Daoy (cell line): ENCODE measurements around the gene NAB1. TPM values are rescaled to one million over a fixed set of nuclear protein-coding genes. Genes with fewer than 3 reads are reported as not detected.
"Not testable (repeated sequence)": the region's sequence is repeated elsewhere in the genome, so short reads cannot be mapped to it uniquely, and the experiment has no call there.

ENCODE experiments used
- DNase-seq: peaks from one replicate; pipeline ENCODE4 v3.0.0-alpha.2; 2015; ENCODE audit warnings: low read depth
- total RNA-seq: library from RNA; depleted of rRNA; stranded (reverse); fragments of >200 nt; shearing (Covaris generic); gene quantifications from 2 replicates; pipeline ENCODE4 v1.2.3, GENCODE V29; 2014

The NAB1 gene
- total RNA-seq, 1 experiment from 2014 or later: 47.6 TPM

DNA sequence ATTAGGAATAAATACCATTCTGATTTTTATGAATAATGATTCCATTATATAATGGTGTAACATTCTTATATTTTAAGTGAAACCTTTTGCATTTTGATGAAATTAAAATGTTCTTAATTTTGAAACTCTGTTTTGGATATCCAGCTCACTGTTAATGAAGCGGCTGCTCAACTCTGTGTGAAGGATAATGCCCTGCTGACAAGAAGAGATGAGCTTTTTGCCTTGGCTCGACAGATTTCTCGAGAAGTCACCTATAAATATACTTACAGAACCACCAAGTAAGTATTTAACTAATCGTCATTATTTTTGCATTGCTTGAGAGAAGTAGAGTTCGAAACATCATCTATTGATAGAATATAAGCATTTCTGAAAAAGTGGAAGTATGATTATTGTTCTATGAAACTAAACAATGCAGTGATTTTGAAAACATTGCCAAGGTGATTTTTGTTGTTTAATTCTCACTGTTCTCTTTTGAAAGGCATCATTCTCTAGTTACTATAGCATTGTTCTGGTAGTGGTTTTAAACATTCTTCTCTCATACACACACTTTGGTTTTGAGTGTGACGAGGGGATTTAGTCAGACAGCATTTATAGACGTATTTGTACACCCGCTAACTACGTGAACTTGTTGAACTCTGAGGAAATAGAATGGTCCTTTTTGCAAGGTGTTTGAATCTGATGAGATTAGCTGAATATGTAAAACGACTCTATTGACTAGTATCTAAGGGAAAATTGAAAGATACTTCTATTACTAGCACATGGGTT lies 21.5 kb downstream of the NAB1 start:
- no peak for DNase-seq

DNA sequence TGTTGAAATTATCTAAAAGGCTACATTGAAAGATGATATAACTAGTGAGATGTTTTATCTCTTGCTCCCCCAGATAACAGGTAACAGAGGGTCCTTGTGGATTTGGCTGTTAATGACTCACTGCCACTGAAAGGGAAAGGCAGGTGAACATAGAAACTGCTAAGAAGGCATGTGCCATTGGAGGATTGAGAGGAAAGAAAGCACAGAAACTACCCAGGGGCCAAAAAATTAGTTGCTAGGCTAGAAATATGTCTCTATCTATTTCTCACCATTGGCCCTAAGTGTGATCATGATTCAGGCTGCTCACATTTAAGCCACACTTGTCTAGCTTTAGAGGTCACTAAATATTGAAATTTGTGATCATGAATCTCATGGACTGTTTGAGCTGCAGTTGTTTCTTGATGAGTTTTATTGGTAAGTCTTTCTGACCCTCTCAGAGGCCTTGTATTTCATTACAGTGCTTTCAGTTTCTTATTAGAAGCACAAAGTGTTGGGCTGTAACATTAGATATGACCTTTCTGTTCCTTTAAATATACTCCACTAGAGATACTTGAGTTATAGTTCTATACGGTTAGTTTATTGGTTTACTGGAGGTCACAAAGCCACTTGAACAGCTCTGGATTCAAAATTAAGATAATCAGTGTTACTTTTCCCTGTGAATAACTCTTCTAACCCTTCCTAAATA lies 26.2 kb downstream of the NAB1 start:
- DNase-seq: no peak

- DNase-seq: no peak
These were observed 28.4 kb downstream of the NAB1 start for GRCh38 chr2:190677255-190677654.

DNA sequence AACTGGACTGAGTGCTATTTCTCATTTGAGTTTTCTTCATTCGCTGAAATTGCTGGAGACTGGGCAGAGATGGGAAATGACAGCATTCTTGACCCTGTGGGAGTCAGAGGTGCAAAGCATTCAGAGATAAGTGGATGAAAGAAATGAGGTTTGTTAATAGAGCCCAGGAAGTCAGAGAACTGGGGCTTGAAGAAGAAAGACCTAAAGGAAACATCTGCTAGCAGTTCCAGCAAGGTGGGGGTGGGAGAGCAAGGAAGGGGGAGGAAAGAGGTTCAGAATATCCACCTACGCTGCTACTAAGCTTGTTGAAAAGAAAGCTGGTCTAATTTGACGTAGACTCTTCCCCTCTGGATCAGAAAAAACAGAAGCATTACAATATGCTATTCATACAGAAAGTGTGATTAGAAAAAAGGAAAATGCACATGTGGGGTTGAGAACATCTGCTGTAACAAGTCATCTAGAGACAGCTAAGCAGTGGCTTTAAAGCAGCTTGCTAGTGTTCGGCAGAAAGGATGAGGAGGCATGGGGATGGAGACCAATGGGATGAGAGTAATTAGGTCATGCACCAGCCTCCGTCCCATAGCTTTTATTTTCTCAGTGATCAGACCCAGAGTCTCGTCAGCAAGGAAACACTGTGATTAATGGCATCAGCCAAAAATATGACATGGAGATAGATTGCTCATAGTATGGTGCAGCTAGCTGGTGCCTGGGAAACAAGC lies 29.7 kb downstream of the NAB1 start:
- no peak for DNase-seq

DNA sequence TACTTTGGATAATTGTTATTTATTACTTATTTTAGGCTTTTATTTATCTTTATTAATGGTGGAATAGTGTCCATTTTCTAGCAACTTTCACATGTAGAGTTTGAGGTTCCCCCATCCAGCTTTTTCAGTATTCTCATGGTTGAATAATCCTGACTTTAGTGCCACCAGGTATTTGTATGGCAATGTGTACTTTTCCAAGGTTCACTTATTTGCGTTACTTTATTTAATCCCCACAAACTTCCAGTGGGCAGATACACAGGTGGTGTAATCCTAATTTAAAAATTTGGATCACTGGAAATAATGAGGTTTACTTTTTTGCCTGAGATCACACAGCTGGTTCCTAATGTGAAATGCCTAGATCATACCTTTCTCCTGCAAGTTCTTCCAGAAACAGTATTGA lies 30.5 kb downstream of the NAB1 start:
- no peak for DNase-seq

DNA sequence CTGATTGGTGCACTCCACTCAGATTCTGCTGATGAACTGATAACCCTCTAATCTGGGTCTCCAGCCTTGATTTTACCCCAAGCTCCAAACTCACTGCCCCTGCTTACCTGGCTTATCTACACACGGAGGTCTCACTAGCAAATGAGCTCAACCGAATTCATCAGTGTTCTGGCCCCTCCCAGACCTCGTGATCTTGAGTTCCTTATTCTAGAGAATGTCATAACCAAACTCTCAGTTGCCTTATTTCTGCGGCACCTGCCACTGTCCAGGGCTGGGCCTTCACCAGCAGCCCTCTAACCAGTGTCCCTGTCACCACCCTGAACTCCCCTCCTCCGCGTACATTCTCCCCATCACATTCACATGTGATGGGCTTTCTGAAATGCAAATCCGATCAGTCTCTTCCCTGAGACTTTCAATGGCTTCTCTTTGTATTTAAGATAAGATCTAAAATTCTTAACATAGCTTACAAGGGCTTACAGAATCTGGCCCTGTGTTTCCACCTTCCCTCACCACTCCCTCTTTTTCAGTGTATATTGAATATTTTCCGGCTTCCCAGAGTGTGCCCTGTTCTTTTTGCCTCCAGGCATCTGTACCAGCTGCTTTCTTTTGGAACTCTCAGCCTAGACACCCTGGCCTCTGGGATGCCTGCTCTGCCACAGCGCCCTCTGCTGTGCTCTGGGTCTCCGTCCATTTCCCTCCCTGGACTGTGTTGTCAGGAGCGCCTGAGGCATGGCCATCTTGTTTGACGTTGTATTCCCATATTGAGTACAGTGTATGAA lies 31.1 kb downstream of the NAB1 start:
- DNase-seq: peak; percentile 73

- DNase-seq: peak; percentile 35
These were observed 33.3 kb downstream of the NAB1 start for GRCh38 chr2:190682168-190682567.

DNA sequence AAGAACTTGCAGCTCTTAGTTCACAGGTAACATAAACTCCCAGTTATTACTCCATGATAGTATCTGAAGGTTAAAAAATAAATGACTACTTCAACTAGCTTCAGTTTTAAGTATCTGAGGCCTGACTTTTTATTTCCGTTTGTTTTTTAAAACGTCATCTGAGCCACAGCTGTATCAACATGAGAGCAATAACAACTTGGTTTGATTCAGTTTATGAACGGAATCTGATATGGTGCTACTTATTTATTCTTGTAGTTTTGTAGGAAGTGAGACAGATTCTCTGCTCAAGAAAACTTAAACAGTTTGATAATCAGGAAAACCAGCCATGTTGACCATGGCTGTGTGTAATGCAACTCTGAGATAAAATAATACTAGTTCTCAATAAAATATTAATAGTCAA lies 34.9 kb downstream of the NAB1 start:
- no peak for DNase-seq

GRCh38 chr2:190684931-190685330 lies 36.0 kb downstream of the NAB1 start:
- DNase-seq: no peak

GRCh38 chr2:190685333-190685732 lies 36.5 kb downstream of the NAB1 start:
- DNase-seq: no peak

DNA sequence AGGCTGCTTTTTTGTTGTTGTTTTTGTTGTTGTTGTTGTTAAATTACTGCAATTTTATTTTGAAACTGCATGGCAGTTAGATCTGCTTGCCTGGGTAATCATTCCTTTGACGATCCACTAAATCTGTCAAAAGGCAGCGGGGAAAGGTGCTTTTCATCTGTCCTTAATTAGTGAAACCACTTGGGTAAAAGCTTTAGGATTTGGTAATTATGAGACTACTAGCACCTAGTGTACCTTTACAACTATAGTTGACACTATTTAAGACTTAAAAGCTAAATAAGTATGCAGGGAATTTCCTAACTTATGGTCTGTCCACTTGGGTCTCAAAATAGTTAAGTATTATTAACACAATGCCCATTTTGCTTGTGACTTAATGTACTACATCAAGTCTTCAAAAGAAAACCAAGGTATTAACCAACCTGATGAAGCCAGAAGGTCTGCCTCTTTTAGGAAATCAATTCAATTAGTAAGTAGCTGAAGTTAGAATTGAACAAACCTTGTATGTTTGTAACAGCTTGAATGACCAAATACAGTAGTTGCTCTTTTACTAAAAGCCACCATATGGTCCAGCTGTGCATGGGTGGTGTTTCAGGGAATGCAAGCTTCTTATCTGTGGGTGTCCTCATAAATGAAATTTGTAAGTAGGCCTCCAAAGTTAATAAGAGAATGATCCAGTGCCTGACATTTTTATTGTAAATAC lies 44.8 kb downstream of the NAB1 start:
- no peak for DNase-seq

GRCh38 chr2:190694479-190694878 lies 45.6 kb downstream of the NAB1 start:
- DNase-seq: no peak

- no peak for DNase-seq
These were observed 46.9 kb downstream of the NAB1 start for GRCh38 chr2:190695739-190696138.

DNA sequence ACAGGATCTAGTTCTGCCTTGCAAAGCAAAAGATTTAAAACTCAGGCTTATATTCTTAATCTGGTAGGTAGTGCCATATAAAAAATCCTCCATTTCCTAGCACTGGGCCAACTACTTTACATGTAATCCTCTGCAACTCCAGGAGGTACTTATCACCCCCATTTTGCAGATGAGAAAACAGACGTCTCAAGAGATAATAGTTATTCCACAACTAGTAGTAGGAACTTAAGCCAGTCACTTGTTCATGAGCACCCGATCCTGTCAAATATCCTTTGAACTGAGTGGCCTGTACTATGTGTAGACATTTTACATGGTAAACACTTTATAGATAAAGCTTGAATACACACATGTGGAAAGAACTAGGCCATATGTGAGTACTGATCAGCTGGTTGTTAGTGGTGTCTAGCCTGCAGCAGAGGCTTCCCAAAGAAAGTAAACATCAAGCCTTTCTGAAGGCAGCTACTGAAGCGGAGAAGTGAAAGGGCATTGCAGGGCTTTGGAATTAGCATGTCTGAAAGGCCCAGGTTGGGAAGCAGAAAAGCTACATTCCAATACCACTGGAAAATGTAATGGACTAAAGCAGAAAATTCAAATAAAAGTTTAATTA lies 48.0 kb downstream of the NAB1 start:
- DNase-seq: no peak

DNA sequence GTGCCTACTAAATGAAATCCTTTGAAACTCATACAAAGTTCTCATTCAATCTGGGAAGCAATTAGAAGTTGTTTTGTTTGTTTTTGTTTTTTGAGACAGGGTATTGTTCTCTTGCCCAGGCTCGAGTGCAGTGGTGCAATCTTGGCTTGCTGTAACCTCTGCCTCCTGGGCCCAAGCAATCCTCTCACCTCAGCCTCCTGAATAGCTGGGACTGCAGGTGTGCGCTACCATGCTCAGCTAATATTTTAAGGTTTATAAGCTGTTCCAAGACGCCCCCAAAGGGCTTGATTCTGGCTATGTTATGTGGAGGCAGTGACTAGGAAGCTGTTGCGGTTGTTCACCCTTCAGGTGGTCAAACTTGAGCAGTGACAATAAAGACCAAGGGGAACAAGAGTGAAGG lies 48.5 kb downstream of the NAB1 start:
- no peak for DNase-seq

DNA sequence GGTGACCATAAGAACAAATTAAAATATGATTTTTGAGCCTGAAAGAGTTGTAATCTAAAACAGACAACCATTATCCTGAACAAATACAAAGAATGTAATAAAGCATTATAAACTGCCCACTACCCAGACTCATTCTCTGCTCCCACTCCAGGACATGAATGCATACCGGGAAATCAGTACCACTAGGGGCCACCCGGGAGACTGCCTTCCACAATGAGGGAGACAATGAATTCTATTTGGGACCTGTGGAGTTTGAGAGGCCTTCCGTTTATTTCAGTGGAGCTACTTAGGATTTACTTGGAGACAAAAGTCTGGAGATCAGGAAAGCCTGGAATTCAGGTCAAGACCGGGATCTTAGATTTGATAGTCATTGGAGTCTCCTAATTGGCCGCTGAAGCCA lies 50.0 kb downstream of the NAB1 start:
- no peak for DNase-seq

DNA sequence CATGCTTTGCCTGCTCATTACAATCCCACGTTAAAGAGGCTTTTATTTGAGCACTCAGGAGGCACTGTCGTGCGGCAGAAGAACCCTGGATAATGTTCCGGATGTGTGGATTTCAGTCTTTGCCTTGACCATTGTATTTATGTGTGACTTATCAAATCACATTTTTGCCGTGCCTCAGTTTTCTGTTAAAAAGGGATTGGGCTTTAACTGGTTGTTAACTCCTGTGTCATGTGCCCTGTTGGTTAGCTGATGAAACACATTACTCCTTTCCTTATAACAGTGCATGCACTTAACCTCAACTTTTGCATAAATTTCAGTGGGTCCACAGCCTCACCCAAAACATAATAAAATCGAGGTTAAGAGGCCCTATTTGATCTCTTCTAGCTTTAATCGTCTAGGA lies 52.7 kb downstream of the NAB1 start:
- no peak for DNase-seq

GRCh38 chr2:190705280-190705679 lies 56.4 kb downstream of the NAB1 start:
- DNase-seq: no peak

DNA sequence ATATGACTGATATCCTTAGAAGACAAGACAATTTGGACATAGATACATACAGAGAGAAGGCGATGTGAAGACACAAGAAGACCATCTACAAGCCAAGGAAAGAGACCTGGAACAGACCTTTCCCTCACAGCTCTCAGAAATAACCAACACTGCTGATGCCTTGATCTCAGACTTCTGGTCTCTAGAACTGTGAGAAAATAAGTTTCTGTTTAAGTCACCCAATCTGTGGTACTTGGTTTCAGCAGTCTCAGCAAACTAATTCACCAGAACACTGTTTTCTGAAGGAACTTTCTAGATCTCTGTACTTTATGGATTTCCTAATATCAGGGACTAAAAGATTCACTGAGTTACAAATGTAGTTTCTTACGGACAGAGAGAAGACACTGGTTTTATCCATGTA lies 58.8 kb downstream of the NAB1 start:
- no peak for DNase-seq

- not testable (repeated sequence) for DNase-seq
These were observed 59.8 kb downstream of the NAB1 start for GRCh38 chr2:190708650-190709049.

- DNase-seq: no peak
These were observed 62.2 kb downstream of the NAB1 start for GRCh38 chr2:190711069-190711468.
